Endothelial cell of hepatic sinusoid (primary cell): ENCODE results near the gene MAP3K3.

Source experiments
- in situ Hi-C: cut with HindIII; loops from 2 replicates; pipeline ENCODE4 v1.10.0; 2017; ENCODE audit warnings: low sequenced_read_pairs

The MAP3K3 gene

DNA sequence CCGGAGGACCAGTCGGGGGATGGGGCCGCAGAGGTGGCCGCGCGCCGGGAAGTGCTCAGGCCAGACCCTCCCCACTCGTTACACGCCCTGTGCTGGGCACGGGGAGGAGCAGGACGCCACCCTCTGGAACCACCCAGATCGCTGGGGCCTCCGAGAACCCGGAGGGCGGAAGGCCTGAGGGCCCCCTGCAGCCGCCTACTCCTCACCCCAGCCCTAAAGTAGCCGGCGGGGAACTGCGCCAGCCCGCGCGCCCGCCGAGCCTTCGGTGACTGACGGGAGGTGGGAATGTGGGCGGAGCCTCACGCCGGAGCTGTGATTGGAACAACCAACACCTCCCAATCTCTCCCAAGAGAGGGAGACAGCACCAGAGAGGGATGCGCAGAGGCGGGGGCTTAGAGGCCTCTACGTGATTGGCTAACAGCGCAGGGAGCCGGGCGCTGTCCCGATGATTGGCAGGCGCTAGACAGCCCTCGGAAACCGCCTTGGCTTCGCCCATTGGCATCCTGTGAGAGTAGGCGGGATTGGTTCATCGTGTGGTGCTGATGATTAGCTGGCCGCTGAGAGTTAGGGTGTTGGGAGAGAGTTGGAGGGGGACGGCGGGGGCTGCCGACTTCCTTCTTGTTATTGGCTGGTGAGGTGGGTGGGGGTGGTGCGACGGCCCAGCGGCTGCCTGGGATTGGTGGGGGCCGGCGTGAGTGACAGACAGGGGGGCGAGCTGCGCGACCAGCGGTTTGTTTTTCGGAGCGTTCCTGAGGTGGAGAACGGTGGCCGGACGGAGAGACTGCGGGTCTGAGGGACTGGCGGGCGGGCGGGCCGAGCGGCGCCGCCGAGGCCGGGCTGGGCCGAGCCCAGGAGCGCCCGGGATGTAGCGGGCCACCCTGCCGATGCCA is at the start of gene MAP3K3:
TSS of gene MAP3K3 (plus strand) at position 734 of the 890 bp plus-strand sequence. CDS start 343 bp downstream, outside the sequence.
- in situ Hi-C loops, result loop anchor here (5.0 kb wide), 1 partner anchor 55 kb away; no protein-coding TSS in a partner anchor

DNA sequence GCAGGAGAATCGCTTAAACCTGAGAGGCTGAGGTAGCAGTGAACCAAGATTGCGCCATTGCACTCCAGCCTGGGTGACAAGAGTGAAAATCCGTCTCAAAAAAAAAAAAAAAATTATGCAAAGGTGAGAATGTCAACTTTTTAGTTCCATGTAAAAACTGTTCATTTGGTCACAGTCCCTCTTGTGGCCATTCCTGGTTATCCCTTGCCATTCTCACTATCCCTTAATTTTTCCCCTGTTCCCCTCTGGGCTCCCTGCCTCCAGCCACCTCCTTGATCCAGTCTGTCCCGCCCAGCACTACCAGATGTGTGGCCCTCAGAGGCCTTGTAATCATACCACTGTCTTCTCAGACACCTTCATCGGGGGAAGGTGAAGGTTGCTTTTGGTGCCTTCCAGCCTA is 48.6 kb upstream of the MAP3K3 start:
- in situ Hi-C loops, result no loop called here

DNA sequence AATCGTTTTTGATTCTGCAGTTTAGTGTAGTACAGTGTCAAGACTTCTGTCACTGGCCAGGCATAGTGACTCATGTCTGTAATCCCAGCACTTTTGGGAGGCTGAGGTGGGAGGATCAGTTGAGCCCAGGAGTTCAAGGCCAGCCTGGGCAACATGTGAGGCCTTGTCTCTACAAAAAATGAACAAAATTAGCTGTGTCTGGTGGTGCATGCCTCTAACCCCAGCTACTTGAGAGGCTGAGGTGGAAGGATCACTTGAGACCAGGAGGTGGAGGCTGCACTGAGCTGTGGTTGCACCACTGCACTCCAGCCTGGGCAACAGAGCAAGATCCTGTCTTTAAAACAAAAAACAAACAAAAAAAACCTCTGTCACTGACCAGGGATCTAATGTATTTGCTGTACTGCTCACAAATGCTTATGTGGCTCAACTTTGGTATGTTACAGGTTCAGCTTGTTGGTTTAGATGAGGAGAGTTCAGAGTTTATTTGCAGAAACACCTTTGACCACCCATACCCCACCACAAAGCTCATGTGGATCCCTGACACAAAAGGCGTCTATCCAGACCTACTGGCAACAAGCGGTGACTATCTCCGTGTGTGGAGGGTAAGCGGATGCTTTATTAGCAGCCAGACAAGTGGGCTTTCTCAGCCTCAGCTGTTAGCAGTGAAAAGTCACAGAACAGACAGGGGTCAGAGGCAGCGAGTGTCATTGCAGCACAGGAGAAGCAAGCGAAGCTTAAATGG is 44.0 kb upstream of the MAP3K3 start:
- in situ Hi-C loops, result loop anchor here (25.0 kb wide), 1 partner anchor 141 kb away; the partner anchor contains the start of gene CYB561

DNA sequence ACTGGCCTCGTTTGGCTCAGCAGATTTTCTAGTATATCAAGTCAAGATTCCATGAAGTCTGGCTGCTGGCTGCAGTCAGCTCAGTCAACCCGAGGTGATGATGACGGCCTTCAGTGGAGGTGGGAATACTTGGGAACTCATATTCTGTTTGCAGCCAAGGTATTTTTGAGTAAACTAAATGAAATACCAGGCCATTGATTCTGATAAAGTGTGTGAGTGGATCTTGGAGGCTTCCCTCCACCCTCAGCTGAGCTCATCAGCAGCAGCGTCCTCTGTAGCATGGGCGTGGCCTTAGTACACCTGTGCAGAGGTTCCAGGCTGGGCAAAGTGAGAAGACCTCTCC is 43.5 kb upstream of the MAP3K3 start:
- in situ Hi-C loops, result loop anchor here (25.0 kb wide), 1 partner anchor 141 kb away; the partner anchor contains the start of gene CYB561

DNA sequence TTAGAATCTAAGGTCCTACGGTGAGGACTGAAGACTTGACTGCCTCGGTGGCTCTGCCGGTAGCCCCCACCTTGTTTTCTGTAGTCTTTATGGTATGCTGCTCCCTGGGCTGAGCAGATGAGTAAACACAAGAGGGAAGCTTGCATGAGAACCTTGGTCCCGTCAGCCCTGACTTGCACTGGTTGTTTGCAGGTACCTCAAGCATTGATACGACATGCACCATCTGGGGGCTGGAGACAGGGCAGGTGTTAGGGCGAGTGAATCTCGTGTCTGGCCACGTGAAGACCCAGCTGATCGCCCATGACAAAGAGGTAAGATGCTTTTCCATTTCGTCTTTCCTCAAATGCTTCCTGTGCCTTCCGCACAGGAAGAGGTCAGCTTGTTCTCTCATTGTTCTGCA is 42.6 kb upstream of the MAP3K3 start:
- in situ Hi-C loops, result loop anchor here (25.0 kb wide), 1 partner anchor 142 kb away; the partner anchor contains the start of gene CYB561

DNA sequence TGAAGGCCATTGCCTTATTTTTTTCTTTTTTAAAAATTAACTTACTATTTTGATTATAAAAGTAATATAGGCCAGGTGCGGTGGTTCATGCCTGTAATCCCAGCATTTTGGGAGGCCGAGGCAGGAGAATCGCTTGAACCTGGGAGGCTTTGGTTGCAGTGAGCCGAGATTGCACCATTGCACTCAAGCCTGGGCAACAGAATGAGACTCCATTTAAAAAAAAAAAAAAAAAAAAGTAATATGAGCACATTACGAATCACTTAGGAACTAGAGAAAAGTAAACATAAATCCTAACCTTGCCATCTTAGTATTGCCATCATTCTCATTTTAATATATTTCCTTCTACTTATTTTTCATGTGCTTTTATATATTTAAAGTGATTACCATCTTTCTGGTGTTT is 34.4 kb upstream of the MAP3K3 start:
- in situ Hi-C loops, result loop anchor here (25.0 kb wide), 1 partner anchor 150 kb away; the partner anchor contains the start of gene CYB561

DNA sequence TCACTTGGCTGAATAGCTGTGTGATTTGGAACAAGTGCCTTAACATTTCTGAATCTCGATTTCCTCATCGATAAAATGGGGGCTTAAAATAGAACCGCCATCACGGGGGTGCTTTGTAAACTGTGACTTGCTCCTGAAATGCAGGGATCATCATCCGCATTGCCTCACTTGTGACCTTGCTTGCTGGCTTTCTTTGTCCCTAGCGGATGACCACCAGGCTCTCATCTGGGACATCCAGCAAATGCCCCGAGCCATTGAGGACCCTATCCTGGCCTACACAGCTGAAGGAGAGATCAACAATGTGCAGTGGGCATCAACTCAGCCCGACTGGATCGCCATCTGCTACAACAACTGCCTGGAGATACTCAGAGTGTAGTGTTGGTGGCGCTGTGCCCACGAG is 33.4 kb upstream of the MAP3K3 start:
- in situ Hi-C loops, result loop anchor here (25.0 kb wide), 1 partner anchor 151 kb away; the partner anchor contains the start of gene CYB561

DNA sequence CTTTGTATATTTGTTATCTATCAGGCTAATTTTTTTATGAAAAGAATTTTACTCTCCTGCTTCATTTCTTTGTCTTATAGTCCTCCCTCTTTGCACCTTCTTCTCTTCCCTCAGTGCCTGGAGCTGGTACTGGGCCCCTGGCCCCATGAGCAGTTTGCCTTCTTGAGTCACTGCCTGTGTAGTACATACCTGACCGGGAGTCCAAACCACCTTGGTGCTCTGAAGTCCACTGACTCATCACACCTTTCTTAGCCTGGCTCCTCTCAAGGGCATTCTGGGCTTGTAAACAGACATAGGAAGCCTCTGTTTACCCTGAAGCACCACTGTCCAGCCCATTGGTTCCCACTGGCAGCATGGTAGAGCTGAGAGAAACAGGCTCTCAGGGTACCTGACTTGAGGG is 32.6 kb upstream of the MAP3K3 start:
- in situ Hi-C loops, result loop anchor here (25.0 kb wide), 1 partner anchor 152 kb away; the partner anchor contains the start of gene CYB561

DNA sequence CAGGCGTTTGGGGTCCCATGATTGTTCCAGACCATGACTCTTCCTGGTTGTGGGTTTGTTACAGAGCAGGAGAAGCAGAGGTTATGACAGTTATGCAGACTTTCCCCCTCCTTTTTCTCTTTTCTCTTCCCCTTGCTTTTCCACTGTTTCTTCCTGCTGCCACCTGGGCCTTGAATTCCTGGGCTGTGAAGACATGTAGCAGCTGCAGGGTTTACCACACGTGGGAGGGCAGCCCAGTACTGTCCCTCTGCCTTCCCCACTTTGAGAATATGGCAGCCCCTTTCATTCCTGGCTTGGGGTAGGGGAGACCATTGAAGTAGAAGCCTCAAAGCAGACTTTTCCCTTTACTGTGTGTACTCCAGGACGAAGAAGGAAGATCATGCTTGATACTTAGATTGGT is 29.4 kb upstream of the MAP3K3 start:
- in situ Hi-C loops, result loop anchor here (25.0 kb wide), 1 partner anchor 155 kb away; the partner anchor contains the start of gene CYB561

DNA sequence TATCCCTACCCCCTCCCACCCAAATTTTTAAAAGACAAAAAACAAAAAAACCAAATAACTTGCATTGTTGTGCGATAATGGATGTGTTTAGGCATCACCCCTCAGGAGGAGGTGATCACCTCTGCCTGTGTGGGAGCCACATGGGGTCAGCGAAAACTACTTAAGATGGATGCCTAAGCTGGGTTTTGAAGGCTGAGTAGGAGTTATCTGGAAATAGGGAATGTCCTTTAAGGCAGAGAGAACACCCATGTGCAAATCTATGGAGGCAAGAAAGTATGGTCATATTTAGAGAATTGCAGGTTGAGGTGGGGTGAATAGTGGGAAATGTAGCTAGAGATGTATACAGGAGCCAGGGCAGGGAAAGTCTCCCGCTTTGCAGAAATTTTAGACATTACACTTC is 27.1 kb upstream of the MAP3K3 start:
- in situ Hi-C loops, result loop anchor here (25.0 kb wide), 1 partner anchor 158 kb away; the partner anchor contains the start of gene CYB561

DNA sequence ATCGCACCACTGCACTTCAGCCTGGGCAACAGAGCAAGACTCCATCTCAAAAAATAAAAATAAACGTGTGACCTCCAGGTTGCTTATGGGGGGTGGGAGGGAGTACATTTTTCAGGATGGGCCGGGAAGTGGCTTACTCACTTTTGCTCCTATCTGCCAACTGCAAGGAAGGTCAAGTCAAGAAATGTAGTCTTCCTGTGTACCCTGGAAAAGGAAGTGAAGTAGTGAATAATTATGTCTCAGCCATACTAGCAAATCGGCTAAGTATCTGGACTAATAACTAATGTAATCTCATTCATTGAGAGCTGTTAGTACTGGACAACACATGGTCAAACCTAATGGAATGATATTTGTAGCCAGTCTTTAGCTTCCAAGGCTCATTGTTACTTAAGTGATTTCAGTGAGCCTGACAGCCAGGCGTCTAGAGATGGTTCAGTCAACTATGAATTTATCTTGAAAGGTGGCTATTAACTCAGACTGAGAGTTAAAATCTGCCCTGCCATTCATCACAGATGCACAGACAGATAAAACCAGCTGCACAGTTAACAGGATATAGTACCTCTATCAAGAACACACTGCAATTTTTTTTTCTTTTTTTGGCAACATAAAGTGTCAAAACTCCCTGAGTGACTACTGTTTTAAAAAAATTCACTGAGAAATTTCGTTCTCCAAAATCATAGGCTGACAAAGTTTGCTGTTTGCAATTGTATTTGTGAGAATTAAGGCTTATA is 25.2 kb upstream of the MAP3K3 start:
- in situ Hi-C loops, result loop anchor here (25.0 kb wide), 1 partner anchor 160 kb away; the partner anchor contains the start of gene CYB561

DNA sequence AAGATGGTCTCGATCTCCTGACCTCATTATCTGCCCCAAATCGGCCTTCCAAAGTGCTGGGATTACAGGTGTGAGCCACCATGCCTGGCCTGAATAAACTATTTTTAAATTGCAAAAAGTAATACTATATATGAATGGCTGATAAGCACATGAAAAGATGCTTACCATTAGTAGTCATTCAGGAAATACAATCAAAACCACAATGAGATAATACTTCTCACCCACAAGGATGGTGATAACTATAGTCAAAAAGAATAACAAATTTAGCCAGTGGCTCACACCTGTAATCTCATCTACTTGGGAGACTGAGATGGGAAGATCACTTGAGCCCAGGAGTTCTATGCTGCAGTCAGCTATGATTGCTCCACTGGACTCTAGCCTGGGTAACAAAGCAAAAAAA is 23.9 kb upstream of the MAP3K3 start:
- in situ Hi-C loops, result loop anchor here (25.0 kb wide), 1 partner anchor 161 kb away; the partner anchor contains the start of gene CYB561

DNA sequence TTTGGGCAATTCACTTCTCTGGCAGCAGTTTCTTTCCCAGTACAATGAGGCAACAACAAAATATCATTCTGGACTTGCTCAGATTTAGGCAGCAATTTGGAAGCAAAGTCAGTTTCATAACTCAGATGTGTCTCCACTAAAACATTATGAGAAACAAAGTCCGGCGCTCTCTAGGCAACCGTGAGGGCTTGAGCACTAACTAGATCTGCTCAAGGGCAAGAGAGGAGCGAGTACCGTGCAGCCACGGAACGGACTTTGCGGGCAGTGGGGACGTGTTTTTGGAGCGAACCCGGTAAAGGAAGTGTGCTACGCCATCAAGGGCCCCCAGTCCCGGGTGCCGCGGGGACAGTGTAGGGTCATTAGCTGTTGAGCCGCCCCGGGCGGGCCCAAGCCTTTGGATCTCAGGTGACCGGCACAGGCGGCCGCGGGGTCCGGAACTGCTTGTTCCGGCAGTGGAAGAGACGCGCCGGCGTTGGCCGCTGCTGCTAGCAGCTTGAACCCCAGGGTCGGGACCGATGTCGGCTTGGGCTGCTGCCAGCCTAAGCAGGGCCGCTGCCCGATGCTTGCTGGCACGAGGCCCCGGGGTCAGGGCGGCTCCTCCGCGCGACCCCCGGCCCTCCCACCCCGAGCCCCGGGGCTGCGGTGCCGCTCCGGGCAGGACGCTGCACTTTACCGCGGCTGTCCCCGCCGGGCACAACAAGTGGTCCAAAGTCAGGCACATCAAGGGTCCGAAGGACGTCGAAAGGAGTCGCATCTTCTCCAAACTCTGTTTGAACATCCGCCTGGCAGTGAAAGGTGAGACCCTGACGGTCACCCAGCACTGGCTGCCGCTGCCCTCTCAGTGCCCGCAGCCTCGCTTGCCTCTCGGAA is 21.4 kb upstream of the MAP3K3 start, which contains the start of gene TACO1:
TSS of gene TACO1 (plus strand) at position 327 of the 870 bp plus-strand sequence. CDS start at position 516, 189 bp downstream.
- in situ Hi-C loops, result no loop called here

DNA sequence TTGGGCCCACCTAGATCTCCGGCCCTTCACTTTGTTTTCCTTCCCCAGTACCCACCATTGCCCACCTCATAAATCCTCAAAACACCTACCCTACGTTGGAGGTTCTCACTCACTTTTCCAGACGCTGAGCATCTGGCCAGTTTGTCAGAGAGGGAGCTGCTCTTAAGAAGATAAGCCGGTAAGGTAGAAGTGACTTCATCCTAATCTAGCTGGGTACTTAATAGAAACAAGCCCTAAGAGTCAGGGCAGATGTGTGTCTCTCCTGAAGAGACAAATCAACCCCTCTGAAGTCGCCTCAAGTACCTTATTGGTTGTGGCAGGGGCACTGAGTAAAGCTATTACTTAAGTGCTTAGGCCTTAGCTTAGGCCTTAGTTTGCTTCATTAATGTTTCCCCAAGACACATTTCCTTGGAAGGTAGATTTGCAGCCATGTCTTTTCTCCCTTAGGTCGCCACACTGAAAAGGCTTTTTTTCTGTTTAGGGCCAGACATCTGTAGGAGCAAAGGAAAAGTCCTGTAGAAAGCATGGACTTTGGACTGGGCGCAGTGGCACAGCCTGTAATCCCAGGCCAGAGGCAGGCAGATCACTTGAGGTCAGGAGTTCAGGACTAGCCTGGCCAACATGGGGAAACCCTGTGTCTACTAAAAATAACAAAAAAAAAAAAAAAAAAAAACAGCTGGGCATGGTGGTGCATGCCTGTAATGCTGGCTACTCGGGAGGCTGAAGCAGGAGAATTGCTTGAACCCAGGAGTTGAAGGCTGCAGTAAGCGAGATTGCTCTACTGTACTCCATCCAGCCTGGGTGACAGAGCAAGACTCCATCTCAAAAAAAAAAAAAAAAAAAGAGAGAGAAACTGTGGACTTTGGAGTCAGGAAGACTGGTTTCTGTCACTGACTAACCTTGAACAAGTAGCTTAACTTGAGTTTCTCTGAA is 20.5 kb upstream of the MAP3K3 start:
- in situ Hi-C loops, result no loop called here

DNA sequence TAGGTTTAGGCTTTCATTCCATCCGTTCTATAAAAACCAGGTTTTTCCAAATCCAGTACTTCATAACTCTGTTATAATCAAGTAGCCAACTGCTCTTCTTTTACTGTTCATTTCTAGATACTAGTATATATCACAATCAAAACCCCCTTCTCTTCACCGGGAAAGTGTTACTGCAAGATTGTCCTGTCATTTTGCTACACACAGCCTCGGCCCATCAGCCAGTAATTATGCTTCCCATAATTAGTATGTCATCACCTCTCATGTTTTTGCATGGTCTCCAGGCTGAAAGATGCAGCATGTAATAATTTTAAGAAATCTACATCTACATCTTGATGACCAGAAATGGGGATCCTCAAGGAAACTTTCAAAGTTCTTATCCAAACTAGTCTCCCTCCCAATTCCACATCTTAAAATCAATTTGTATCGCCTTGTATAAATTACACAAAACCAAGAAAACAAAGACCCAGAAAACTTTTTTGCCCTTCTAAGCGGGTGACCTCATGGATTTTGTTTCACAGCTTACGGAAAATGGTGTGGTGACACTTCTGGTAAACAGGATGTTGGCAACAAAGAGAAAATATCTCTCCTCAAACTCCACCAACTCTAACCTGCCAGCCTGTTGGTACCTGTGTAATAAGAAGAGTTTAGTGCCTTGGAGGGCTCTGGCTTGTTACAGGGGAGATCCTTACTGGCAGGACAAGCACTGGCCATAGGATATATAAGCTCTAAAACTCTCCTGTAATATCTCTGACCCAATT is 12.2 kb upstream of the MAP3K3 start:
- in situ Hi-C loops, result no loop called here

DNA sequence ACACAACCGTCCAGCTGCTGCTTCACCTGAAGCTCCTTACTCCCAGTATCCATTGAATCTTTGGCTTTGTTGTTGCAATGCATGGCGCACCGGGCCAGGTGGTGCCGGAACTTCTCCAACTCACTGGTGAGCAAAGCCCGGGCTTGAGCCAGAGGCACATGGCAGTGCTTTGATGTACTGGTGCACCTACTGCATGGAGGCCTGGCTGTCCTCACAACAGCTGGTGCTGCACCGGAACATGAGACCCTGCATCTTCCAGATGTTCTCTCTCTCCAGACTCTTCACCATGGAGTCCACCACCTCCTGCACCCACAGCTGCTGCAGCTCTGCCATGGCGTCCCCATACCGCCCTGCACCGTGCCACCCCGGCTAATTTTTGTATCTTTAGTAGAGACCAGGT is 11.4 kb upstream of the MAP3K3 start:
- in situ Hi-C loops, result no loop called here

DNA sequence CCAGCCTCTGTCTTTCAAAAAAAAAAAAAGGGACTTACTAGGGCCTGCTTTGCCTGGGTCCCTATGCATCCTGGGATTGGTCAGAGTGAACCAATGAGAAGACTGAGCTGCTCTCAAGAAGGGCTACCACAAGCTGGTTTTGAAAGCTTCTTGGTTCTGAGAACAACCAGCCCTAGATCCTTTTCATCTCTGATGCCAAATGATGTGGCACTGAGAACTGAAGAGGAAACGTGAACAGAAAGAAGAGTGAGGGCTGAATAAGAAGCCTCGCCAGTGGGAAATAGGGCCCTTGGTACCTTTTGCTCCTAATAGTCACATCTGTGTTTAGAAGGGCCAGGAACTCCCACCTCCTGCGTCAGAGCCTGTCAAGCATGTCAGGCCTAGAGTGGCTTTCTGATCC is 10.9 kb upstream of the MAP3K3 start:
- in situ Hi-C loops, result no loop called here

DNA sequence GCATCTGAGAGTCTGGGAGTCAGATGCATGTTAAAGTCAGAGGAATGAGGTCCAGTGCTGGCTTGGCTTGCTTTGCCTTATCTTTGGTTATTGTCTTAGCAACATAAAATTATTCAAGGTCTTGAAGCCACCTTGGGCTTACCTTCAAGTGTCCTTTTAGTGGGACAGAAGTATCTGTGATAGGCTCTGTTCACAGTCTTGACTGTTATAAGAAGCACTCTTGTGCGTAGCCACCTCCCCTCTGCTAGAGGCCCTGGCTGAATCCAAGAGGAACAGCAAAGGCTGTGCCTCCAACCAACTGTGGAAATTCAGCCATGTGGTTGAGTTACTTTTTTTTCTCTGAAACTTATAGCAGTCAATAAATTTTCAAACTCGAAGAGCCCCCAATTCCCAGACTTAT is 8.6 kb upstream of the MAP3K3 start:
- in situ Hi-C loops, result no loop called here
